GM18858 (cell line): ENCODE measurements around the gene C2orf80.
"Not testable (repeated sequence)": the region's sequence is repeated elsewhere in the genome, so short reads cannot be mapped to it uniquely, and the experiment has no call there.

Source experiments
- ATAC-seq: cut with Tn5 transposase; IDR thresholded peaks from one replicate; pipeline ENCODE4 v1.9.1; 2021; ENCODE audit not compliant: unreplicated experiment

The C2orf80 gene

DNA sequence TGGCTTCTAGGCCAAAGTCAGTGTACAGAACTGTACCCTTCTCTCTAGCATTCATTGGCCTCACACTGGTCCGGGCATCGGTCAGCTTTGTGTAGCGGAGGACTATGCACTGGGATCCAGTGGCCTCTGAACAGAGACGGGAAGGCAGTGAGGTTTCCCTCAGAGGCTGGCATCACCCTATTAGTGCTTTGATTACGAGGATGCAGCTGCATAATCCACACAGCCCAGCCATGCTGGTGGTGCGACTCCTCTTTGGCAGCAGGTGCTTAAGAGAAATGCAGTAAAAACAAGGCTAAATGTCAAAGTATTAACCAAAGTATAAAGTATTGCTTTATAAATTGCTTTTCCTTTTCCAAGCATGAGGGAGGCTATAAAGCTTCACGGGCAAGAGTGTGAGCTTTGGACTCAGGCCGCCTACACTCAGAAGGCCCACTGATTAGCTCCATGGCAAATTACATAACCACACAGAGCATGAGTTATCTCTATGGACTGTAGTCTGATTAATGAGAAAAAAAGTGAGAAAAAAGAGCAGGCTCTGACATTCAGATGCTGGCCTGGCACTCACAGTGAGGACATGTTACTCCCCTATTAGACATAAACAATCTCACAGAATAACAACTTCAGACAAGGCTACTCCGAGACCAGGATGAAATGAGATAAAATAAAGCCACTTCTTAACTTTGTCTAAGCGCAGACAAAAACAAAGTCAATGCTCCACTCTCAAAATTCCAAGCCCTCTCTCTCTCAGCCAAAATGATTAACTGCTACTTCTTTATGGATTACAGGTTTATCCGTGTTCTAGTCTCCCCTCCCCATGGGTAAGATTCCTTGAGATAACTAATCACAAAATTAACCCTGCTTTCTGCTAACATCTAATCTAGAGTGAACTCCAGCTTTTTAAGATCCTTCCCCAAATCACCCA lies 53.8 kb downstream of the C2orf80 start:
- no peak for ATAC-seq

DNA sequence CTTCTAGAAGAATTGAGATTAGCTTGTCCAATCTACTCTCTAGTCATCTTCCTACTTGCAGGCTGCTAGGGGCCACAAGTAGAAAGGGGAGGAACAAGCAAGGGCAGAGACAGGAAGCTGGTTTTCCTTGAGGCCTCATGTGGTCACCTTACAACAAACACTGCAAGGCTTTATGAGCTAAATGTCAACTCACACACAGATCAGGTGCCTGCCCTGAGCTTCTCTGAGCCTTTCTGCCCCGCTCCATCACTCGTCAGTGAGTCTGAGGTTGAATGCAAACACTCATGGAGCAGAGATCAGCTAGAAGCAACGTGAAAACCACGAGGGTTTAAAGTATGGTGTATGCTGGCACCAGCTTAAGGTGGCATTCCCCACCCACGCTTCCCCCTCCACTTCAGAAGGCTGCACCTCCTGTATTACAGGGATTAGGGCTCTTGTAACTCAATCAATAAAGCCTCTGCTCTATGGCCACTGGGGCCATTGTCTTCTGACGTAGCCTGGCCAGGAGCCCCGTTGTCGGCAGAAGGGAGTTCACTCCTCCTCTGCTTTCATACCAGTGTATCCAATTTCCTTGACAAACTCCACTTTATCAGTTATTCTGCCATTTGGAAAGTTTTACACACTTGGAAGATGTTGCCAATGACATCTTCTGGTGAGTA lies 54.8 kb downstream of the C2orf80 start:
- ATAC-seq: no peak

GRCh38 chr2:208130712-208131110 lies 59.1 kb downstream of the C2orf80 start:
- ATAC-seq: no peak

GRCh38 chr2:208129744-208130711 lies 59.8 kb downstream of the C2orf80 start, which contains the start of gene CRYGC:
TSS of gene CRYGC (minus strand) at chr2:208129828. CDS start at chr2:208129792, 36 bp downstream.
- ATAC-seq: no peak

DNA sequence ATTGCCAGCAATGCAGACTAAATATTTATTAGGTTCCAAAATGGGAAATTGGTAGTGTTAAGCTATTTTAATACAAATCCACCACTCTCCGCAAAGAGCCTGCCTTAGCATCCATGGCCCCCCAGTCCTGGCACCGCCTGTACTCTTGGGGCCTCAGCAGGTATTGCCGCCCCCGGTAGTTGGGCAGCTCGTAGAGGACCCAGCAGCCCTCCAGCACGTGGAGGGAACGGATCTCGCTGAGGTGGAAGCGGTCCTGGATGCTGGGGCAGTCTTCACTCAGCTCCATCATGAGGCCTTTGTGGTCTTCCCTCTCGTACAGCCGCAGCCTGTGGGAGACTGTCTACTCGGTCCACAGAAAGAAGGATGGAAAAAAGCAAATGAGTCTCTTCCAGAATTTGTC lies 61.7 kb downstream of the C2orf80 start:
- ATAC-seq: no peak

DNA sequence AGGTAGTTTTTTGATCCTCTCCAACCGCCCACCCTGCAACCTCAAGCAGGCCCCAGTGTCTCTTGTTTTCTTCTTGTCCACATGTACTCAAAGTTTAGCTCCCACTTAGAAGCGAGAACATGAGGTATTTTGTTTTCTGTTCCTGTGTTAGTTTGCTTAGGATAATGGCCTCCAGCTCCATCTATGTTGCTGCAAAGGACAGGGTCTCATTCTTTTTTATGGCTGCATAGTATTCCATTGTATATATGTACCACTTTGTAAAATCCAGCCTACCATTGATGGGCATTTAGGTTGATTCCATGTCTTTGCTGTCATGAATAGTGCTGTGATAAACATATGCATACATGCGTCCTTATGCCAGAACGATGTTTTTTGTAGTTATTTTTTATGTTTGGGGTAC lies 62.7 kb downstream of the C2orf80 start:
- no peak for ATAC-seq

GRCh38 chr2:208125251-208125650 lies 64.6 kb downstream of the C2orf80 start:
- ATAC-seq: no peak

DNA sequence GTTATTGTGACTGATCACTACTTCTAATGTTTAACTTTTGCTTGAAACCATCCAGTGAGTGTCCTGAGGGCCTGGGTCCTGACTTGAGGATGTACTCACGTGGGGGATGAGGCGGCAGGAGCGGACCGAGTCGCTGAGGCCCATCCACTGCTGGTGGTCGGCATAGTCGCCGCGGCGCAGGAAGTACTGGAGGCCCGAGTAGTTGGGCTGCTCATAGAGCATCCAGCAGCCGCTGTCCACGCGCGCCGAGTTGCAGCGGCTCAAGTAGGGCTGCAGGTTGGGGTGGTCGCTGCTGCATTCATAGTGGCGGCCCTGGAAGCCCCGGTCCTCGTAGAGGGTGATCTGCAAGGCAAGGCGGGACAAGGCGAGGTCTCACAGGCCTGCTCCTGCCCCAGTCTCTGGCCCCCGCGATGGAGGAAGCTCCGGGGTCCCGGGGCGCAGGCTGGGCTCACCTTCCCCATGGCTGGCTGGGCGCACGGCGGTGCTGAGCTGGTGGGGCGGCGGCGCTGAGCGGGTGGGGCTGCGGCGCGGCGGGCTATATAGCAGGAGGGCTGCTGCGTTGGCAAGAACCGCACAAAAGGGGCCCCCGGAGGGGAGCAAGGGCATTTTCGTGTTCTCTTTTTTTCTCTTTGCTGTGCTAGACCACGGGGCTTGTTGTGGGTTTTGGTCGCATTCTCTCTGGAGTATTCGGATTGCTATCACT lies 65.7 kb downstream of the C2orf80 start, which contains the start of gene CRYGD:
TSS of gene CRYGD (minus strand) at position 512 of the 703 bp plus-strand sequence. CDS start at position 461, 51 bp downstream.
- not testable (repeated sequence) for ATAC-seq

- ATAC-seq: no peak
These were observed 67.6 kb downstream of the C2orf80 start for GRCh38 chr2:208122248-208122647.

GRCh38 chr2:208118918-208119317 lies 70.9 kb downstream of the C2orf80 start:
- no peak for ATAC-seq

DNA sequence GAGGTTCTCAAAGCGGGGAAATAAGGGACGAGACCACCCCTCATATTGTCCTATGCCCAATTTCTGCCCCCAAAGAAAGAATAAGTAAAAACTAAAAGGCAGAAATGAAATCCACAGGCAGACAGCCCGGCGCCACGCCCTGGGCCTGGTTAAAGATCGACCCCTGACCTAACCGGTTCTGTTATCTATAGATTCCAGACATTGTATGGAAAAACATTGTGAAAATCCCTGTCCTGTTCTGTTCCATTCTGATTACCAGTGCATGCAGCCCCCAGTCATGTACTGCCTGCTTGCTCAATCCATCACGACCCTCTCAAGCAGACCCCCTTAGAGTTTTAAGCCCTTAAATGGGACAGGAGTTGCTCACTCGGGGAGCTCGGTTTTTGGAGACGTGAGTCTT lies 72.4 kb downstream of the C2orf80 start:
- ATAC-seq: not testable (repeated sequence)
